Measurements from ENCODE around the gene PNKD. TPM values are rescaled to one million over a fixed set of nuclear protein-coding genes. Genes with fewer than 3 reads are reported as not detected.

Gene PNKD
- total RNA-seq, 2 experiments from 2014 or later = 66.3 to 74.5 TPM

DNA sequence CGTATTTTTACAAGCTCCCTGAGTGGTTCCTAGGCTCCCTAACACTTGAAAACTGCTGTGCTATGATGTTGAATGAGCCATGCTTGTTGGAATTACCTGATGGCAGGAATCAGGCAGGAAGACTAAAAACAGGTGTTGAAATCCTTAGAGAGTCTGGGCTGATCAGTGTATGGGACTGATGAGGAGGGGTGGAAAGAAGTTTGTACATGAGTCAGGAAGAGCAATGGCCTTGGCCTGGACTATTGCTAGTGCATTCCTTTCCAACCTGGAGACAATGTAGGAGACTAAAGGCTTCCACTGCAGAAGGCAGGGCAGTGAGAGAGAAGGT lies 46.9 kb downstream of the PNKD start:
- Histone ChIP-seq H4K20me1 (ENCODE audit: insufficient read depth, low read length) (no peaks in the 10 kb centered on the region), H3K4me1 (ENCODE audit: insufficient read depth, low read length, poor library complexity, severe bottlenecking) (peaks cover 40% of the 10 kb centered on the region), H3K36me3 (ENCODE audit: insufficient read depth, low read length) (no peaks in the 10 kb centered on the region), H3K4me2 (ENCODE audit: low read length) (peak overlapping the region; percentile 42; the same call in 1 of the 2 replicates), H3K9me2 (ENCODE audit: insufficient read depth, low read length) (no peaks in the 10 kb centered on the region), H3K27ac (ENCODE audit: low read depth, low read length, poor library complexity, severe bottlenecking) (no peak overlapping the region), H3K79me2 (ENCODE audit: insufficient read depth, low read depth, low read length) (no peaks in the 10 kb centered on the region), H2AFZ (ENCODE audit: low read length) (no peak overlapping the region; the same call in 1 of the 2 replicates), H3K4me3 (ENCODE audit: low read depth, low read length, poor library complexity, severe bottlenecking) (no peak overlapping the region), H3K9me3 (ENCODE audit: low read length) (no peaks in the 10 kb centered on the region)
- TF ChIP-seq, protein P1, sequence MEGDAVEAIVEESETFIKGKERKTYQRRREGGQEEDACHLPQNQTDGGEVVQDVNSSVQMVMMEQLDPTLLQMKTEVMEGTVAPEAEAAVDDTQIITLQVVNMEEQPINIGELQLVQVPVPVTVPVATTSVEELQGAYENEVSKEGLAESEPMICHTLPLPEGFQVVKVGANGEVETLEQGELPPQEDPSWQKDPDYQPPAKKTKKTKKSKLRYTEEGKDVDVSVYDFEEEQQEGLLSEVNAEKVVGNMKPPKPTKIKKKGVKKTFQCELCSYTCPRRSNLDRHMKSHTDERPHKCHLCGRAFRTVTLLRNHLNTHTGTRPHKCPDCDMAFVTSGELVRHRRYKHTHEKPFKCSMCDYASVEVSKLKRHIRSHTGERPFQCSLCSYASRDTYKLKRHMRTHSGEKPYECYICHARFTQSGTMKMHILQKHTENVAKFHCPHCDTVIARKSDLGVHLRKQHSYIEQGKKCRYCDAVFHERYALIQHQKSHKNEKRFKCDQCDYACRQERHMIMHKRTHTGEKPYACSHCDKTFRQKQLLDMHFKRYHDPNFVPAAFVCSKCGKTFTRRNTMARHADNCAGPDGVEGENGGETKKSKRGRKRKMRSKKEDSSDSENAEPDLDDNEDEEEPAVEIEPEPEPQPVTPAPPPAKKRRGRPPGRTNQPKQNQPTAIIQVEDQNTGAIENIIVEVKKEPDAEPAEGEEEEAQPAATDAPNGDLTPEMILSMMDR (conservative IDR thresholded peaks at IDR 0.05; ENCODE audit: low read length) = no peak
- TF ChIP-seq EZH2phosphoT487 (IDR thresholded peaks at IDR 0.05; ENCODE audit: borderline replicate concordance, low read depth, low read length) = no peak
- no peak for DNase-seq (ENCODE audit: low spot score)
- BruUV-seq (replicated peaks) = no TSS peak
- CTCF ChIA-PET (ENCODE audit: unreplicated experiment) = no interaction called here
- POLR2A ChIA-PET = interaction anchor here (0.9 to 2.0 kb wide), 2 partner anchors 12 to 18 kb away, joined by 4 to 11 read pairs; no protein-coding TSS in a partner anchor
- intact Hi-C loops (cut with micrococcal nuclease; ENCODE audit: unreplicated experiment) = no loop called here

DNA sequence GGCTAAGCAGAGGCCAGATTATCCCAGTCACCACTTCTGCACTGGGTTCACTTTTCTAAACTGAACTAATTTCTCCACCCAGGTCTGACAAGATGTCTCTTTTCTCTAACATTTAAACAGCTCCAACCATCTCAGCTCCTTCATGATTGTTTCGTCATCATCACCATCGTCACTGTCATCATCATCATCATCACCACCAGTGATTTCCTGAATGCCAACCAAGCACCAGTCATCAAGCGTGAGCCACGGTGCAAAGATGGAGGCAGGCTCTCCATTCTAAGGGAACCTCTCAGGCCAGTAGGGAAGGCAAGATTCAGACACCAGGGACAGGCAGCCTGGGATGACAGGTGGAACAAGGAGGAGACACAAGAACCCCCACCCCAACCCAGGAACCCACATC lies 47.5 kb downstream of the PNKD start:
- H3K4me3 ChIP-seq (ENCODE audit: low read depth, low read length, poor library complexity, severe bottlenecking) = no peak overlapping the region
- H3K36me3 ChIP-seq (ENCODE audit: insufficient read depth, low read length) = no peaks in the 10 kb centered on the region
- no peak overlapping the region for H3K27ac ChIP-seq (ENCODE audit: low read depth, low read length, poor library complexity, severe bottlenecking)
- no peaks in the 10 kb centered on the region for H3K9me2 ChIP-seq (ENCODE audit: insufficient read depth, low read length)
- BruUV-seq (replicated peaks) = no TSS peak
- H3K79me2 ChIP-seq (ENCODE audit: insufficient read depth, low read depth, low read length) = no peaks in the 10 kb centered on the region
- H3K9me3 ChIP-seq (ENCODE audit: low read length) = no peaks in the 10 kb centered on the region
- no peaks in the 10 kb centered on the region for H4K20me1 ChIP-seq (ENCODE audit: insufficient read depth, low read length)
- no peak for TF ChIP-seq EZH2phosphoT487 (IDR thresholded peaks at IDR 0.05; ENCODE audit: borderline replicate concordance, low read depth, low read length)
- TF ChIP-seq, protein P1 (conservative IDR thresholded peaks at IDR 0.05; ENCODE audit: low read length) = no peak
- intact Hi-C loops (cut with micrococcal nuclease; ENCODE audit: unreplicated experiment) = no loop called here
- ChIA-PET POLR2A (interaction anchor here (2.0 kb wide), 1 partner anchor 17 kb away, joined by 11 read pairs; no protein-coding TSS in a partner anchor), CTCF (ENCODE audit: unreplicated experiment) (no interaction called here)
- H3K4me2 ChIP-seq (ENCODE audit: low read length) = no peak overlapping the region
- H2AFZ ChIP-seq (ENCODE audit: low read length) = no peak overlapping the region
- no peak for DNase-seq (ENCODE audit: low spot score)
- peaks cover 46% of the 10 kb centered on the region for H3K4me1 ChIP-seq (ENCODE audit: insufficient read depth, low read length, poor library complexity, severe bottlenecking)

DNA sequence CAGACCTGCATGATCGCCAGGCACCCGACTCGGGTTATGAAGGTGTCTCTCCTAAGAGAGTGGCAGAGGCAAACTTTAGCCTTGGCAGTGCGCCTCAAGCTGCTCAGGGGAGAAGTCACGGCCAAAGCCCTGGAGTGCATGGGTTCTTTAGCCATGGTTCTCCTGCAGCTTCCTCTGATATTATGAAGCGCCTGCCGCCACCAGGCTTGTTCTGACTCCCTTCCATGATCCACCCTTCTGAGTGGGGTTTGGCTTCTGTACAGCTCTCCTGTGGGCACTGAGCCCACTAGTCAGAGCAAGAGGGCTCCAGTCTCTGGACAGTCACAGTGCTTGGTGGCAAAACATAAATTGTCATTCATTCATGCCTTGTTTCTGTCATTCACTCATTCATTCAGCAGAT lies 47.9 kb downstream of the PNKD start:
- Histone ChIP-seq H3K36me3 (ENCODE audit: insufficient read depth, low read length) (no peaks in the 10 kb centered on the region), H3K27ac (ENCODE audit: low read depth, low read length, poor library complexity, severe bottlenecking) (no peak overlapping the region), H3K9me3 (ENCODE audit: low read length) (no peaks in the 10 kb centered on the region), H3K4me3 (ENCODE audit: low read depth, low read length, poor library complexity, severe bottlenecking) (no peak overlapping the region), H3K4me2 (ENCODE audit: low read length) (no peak overlapping the region), H3K79me2 (ENCODE audit: insufficient read depth, low read depth, low read length) (no peaks in the 10 kb centered on the region), H3K4me1 (ENCODE audit: insufficient read depth, low read length, poor library complexity, severe bottlenecking) (peaks cover 47% of the 10 kb centered on the region), H3K9me2 (ENCODE audit: insufficient read depth, low read length) (no peaks in the 10 kb centered on the region), H2AFZ (ENCODE audit: low read length) (no peak overlapping the region), H4K20me1 (ENCODE audit: insufficient read depth, low read length) (no peaks in the 10 kb centered on the region)
- TF ChIP-seq, protein P1 (conservative IDR thresholded peaks at IDR 0.05; ENCODE audit: low read length) = no peak
- no peak for TF ChIP-seq EZH2phosphoT487 (IDR thresholded peaks at IDR 0.05; ENCODE audit: borderline replicate concordance, low read depth, low read length)
- ChIA-PET POLR2A (interaction anchor here (2.0 kb wide), 1 partner anchor 17 kb away, joined by 11 read pairs; no protein-coding TSS in a partner anchor), CTCF (ENCODE audit: unreplicated experiment) (no interaction called here)
- intact Hi-C loops (cut with micrococcal nuclease; ENCODE audit: unreplicated experiment) = no loop called here
- BruUV-seq (replicated peaks) = no TSS peak
- DNase-seq (ENCODE audit: low spot score) = no peak
